Measurements from ENCODE around the gene GABRR3. TPM values are rescaled to one million over a fixed set of nuclear protein-coding genes. Genes with fewer than 3 reads are reported as not detected.

GABRR3 gene
- total RNA-seq, 2 donors from 2014 or later = not detected

DNA sequence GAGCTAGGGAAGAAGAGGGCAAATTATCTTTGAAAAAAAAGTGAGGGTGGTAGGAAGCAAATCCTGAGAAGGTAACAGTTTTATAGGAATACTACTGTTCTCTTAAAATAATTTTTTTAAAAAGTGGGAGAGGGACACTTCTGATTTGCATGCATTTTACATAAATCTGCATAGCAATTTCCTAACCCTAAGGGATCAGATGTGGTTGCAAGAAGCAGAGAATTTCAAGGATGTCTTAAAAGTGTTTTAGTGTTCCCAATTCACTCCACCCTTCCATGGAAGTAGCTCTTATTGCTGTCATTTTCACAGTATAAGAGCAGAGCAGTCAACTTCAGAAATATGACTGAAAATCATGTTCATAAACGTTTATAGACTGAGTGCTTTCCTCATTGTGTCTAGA lies 35.1 kb downstream of the GABRR3 start:
- H3K9me3 ChIP-seq = no peaks in the 10 kb centered on the region
- no peak for DNase-seq
- H3K4me1 ChIP-seq = no peaks in the 10 kb centered on the region
- no peak overlapping the region for H3K4me3 ChIP-seq
- no peak overlapping the region for H3K27ac ChIP-seq
- TF ChIP-seq, protein P1, sequence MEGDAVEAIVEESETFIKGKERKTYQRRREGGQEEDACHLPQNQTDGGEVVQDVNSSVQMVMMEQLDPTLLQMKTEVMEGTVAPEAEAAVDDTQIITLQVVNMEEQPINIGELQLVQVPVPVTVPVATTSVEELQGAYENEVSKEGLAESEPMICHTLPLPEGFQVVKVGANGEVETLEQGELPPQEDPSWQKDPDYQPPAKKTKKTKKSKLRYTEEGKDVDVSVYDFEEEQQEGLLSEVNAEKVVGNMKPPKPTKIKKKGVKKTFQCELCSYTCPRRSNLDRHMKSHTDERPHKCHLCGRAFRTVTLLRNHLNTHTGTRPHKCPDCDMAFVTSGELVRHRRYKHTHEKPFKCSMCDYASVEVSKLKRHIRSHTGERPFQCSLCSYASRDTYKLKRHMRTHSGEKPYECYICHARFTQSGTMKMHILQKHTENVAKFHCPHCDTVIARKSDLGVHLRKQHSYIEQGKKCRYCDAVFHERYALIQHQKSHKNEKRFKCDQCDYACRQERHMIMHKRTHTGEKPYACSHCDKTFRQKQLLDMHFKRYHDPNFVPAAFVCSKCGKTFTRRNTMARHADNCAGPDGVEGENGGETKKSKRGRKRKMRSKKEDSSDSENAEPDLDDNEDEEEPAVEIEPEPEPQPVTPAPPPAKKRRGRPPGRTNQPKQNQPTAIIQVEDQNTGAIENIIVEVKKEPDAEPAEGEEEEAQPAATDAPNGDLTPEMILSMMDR (IDR thresholded peaks at IDR 0.05) = no peak
- H3K27me3 ChIP-seq = no peaks in the 10 kb centered on the region
- no peaks in the 10 kb centered on the region for H3K36me3 ChIP-seq
- no peak overlapping the region for H3K9ac ChIP-seq (ENCODE audit: low read depth in 2 of 2, low read length in 2 of 2)
- intact Hi-C loops (cut with DNase I) = no loop called here

DNA sequence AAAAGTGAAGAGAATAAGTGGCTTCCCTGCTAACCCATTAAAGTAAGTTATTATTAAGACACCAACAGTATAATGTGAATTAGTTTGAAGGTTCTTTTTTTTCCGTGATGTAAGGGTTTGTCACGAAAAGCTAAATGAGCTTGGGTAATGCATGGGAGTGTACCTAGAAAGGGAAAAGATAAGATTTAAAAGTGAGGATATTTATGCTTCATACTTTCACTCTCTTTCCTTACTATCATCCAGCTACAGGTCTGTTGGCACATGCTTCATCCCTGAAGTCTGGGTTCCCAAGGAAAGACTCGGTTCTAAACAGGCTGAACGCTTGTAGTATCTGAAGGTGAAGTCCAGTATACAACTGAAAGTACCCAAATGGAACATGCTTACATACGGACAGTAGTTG lies 36.0 kb downstream of the GABRR3 start:
- intact Hi-C loops (cut with DNase I) = no loop called here
- DNase-seq = no peak
- Histone ChIP-seq H3K9me3 (no peaks in the 10 kb centered on the region), H3K4me3 (no peak overlapping the region), H3K36me3 (no peaks in the 10 kb centered on the region), H3K27ac (no peak overlapping the region), H3K27me3 (no peaks in the 10 kb centered on the region), H3K9ac (ENCODE audit: low read depth in 2 of 2, low read length in 2 of 2) (no peak overlapping the region), H3K4me1 (no peaks in the 10 kb centered on the region)
- TF ChIP-seq, protein P1 (IDR thresholded peaks at IDR 0.05) = no peak

DNA sequence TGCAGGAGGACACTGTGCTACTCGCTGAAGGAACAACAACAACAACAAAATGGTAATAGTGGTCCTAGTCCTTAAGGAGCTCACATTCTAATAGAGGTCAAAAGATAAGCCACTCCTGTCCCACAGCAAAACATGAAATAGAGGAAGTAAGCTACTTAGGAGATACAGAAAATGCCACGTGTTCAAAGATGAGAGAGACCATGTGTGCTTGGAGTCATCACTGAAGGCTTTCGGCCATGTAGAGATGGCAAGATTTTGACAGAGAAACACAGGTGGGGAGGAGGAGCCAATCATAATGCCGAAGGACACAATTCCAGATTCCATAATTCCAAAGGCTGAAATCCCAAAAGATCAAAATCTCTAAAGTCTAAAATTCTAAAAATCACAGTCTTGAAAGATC lies 38.1 kb downstream of the GABRR3 start:
- Histone ChIP-seq H3K4me1 (no peaks in the 10 kb centered on the region), H3K27ac (no peak overlapping the region), H3K27me3 (no peaks in the 10 kb centered on the region), H3K9ac (ENCODE audit: low read depth in 2 of 2, low read length in 2 of 2) (no peak overlapping the region), H3K9me3 (no peaks in the 10 kb centered on the region), H3K4me3 (no peak overlapping the region), H3K36me3 (no peaks in the 10 kb centered on the region)
- TF ChIP-seq, protein P1 (IDR thresholded peaks at IDR 0.05) = no peak
- DNase-seq = no peak
- intact Hi-C loops (cut with DNase I) = no loop called here

DNA sequence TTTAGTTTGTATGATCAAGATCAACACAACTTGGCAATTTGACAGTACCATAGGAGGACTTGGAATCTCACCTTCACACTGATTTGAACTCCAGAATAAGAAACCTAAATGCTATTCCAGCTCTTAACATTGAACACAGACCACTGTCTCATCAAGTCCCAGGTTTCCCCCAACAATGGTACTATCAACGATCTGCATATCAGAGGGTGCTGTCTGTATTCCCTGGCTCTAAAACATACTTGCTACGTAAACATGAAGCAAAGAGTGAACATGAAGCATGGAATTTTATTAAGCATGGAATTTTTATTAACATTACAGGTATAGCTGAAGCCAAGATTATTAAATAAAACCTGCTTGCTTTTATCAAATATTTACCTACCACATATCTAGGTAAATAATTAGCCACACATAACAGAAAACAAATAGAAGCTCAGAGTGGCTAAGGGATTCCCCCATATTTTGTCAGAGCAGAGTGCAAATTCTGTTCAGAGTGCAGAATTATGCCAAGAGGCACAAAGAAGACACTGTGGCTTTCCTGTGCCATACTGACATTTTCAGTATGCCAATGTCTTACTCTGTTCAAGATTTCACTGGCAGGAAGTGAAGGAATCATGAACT lies 40.7 kb downstream of the GABRR3 start:
- Histone ChIP-seq H3K36me3 (no peaks in the 10 kb centered on the region), H3K9ac (ENCODE audit: low read depth in 2 of 2, low read length in 2 of 2) (no peak overlapping the region), H3K4me1 (no peaks in the 10 kb centered on the region), H3K9me3 (no peaks in the 10 kb centered on the region), H3K27ac (no peak overlapping the region), H3K4me3 (no peak overlapping the region), H3K27me3 (no peaks in the 10 kb centered on the region)
- TF ChIP-seq, protein P1 (IDR thresholded peaks at IDR 0.05) = no peak
- intact Hi-C loops (cut with DNase I) = no loop called here
- no peak for DNase-seq

DNA sequence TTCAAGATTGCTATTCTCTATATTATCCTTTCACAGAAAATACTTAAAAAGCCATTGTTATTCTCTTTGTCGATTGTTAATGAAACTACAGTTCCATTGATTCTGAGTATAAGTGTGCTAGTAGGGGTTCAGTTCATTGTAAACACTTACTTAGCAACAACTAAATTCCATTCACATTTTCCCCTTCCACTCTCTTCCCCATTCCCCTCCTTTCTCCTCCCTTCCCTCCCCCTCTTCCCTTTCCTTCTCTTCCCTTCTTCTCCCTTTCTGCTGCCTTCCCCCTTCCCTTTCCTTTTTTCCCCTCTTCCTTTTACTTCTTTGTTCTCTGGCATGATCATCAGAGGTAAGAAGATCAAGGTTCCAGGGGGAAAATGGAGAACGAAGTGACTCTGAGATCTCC lies 41.6 kb downstream of the GABRR3 start:
- H3K4me1 ChIP-seq = no peaks in the 10 kb centered on the region
- no peak for DNase-seq
- H3K27ac ChIP-seq = no peak overlapping the region
- no peak overlapping the region for H3K4me3 ChIP-seq
- no peaks in the 10 kb centered on the region for H3K27me3 ChIP-seq
- TF ChIP-seq, protein P1 (IDR thresholded peaks at IDR 0.05) = no peak
- H3K9ac ChIP-seq (ENCODE audit: low read depth in 2 of 2, low read length in 2 of 2) = no peak overlapping the region
- no peaks in the 10 kb centered on the region for H3K9me3 ChIP-seq
- no peaks in the 10 kb centered on the region for H3K36me3 ChIP-seq
- intact Hi-C loops (cut with DNase I) = no loop called here
